HL-60 (cell line): Measurements from ENCODE around the gene ATP1A1.

Source experiments
- DNase-seq, 2 experiments: peaks; one replicate each; pipeline ENCODE4 v3.0.0-alpha.2; 2010 to 2020; ENCODE audit warnings: low read depth in 1 of 2, low spot score in 1 of 2
- H3K27ac ChIP-seq: fragments of 250-450 bp; sonication (Bioruptor Pico); replicated peaks from 2 replicates; pipeline ENCODE4 v1.5.1; 2020; ENCODE audit warnings: mild to moderate bottlenecking, moderate library complexity
- H3K27me3 ChIP-seq: fragments of 250-450 bp; sonication (Bioruptor Pico); 2 replicates; pipeline ENCODE4 v1.5.1; 2021; ENCODE audit warnings: mild to moderate bottlenecking, moderate library complexity; ENCODE audit not compliant: insufficient read depth, poor library complexity, severe bottlenecking
- H3K4me3 ChIP-seq: replicated peaks from 2 replicates; pipeline ENCODE4 v1.5.1; 2011; ENCODE audit warnings: mild to moderate bottlenecking, control low read depth, low read length; ENCODE audit not compliant: insufficient read depth
- CTCF ChIP-seq: IDR thresholded peaks from one replicate; pipeline ENCODE4 v1.5.1; 2011; ENCODE audit warnings: low read length, control low read depth, inconsistent platforms; ENCODE audit not compliant: insufficient read depth
- GABPA ChIP-seq: IDR thresholded peaks from 2 replicates; pipeline ENCODE4 v1.6.1; 2012; ENCODE audit warnings: low read depth
- POLR2AphosphoS5 ChIP-seq: IDR thresholded peaks from 2 replicates; pipeline ENCODE4 v1.6.1; 2012; ENCODE audit warnings: low read depth
- SPI1 ChIP-seq: IDR thresholded peaks from 2 replicates; pipeline ENCODE4 v1.6.1; 2012; ENCODE audit warnings: low read depth, mild to moderate bottlenecking, borderline replicate concordance
- TF ChIP-seq, protein P1 (sequence below): IDR thresholded peaks from 2 replicates; pipeline ENCODE4 v1.6.1; 2012; ENCODE audit warnings: low read depth; ENCODE audit not compliant: insufficient replicate concordance

ATP1A1 gene

DNA sequence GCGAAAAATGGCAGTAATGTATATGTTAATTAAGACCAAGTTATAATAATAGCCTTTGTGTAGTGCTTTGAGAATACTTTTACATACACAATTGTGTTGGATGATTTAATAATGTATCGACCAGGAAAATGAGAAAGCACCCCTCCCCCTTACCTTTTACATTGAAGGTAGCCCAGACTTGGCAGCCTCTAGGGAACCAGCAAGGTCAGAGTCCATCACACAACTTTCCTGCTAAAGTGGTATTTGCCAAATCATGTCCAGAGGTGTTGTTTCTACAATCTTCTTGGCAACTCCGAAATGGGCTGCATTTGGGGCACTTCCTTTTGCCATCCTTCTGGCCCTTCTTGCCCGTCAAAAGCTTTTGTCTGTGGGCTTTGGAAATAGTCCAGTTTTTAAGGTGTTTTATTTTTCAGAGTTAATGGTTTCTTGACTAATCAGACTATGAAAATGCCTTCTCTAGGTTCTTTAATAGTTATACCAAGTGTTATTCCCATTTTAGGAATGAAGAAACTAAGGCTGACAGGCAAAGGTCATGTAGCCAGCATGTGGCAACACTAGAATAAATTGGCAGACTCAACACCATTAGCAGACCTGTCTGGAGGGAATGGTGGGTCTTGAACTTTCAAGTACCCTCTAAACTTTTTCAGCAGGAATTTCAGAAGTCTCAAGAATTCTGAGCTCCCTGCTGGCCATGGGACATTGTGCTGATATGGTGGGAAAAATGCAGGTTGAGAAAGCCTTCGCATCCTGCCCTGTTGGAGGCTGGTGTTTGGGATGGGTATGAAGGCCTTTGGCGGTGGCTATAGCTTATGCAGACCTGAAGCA lies 6.8 kb downstream of the ATP1A1 start:
- no peak overlapping the region for H3K27ac ChIP-seq
- H3K27me3 ChIP-seq: no peaks in the 10 kb centered on the region
- H3K4me3 ChIP-seq: no peak overlapping the region
- DNase-seq: no peak
- TF ChIP-seq SPI1 (no peak), CTCF (no peak)

GRCh38 chr1:116380499-116381242 lies 7.6 kb downstream of the ATP1A1 start:
- no peak overlapping the region for H3K4me3 ChIP-seq
- no peak overlapping the region for H3K27ac ChIP-seq
- H3K27me3 ChIP-seq: no peaks in the 10 kb centered on the region
- DNase-seq: no peak
- TF ChIP-seq GABPA: no peak
- peak; percentile 60 for TF ChIP-seq SPI1

- Histone ChIP-seq H3K27me3 (no peaks in the 10 kb centered on the region), H3K27ac (no peak overlapping the region), H3K4me3 (no peak overlapping the region)
- DNase-seq: no peak
- TF ChIP-seq CTCF: no peak
- TF ChIP-seq, protein P1, sequence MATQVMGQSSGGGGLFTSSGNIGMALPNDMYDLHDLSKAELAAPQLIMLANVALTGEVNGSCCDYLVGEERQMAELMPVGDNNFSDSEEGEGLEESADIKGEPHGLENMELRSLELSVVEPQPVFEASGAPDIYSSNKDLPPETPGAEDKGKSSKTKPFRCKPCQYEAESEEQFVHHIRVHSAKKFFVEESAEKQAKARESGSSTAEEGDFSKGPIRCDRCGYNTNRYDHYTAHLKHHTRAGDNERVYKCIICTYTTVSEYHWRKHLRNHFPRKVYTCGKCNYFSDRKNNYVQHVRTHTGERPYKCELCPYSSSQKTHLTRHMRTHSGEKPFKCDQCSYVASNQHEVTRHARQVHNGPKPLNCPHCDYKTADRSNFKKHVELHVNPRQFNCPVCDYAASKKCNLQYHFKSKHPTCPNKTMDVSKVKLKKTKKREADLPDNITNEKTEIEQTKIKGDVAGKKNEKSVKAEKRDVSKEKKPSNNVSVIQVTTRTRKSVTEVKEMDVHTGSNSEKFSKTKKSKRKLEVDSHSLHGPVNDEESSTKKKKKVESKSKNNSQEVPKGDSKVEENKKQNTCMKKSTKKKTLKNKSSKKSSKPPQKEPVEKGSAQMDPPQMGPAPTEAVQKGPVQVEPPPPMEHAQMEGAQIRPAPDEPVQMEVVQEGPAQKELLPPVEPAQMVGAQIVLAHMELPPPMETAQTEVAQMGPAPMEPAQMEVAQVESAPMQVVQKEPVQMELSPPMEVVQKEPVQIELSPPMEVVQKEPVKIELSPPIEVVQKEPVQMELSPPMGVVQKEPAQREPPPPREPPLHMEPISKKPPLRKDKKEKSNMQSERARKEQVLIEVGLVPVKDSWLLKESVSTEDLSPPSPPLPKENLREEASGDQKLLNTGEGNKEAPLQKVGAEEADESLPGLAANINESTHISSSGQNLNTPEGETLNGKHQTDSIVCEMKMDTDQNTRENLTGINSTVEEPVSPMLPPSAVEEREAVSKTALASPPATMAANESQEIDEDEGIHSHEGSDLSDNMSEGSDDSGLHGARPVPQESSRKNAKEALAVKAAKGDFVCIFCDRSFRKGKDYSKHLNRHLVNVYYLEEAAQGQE: no peak
- TF ChIP-seq GABPA: no peak
- TF ChIP-seq POLR2AphosphoS5: no peak
- no peak for TF ChIP-seq SPI1
These were observed 9.3 kb downstream of the ATP1A1 start for GRCh38 chr1:116382321-116382720.

GRCh38 chr1:116382857-116383483 lies 9.9 kb downstream of the ATP1A1 start:
- Histone ChIP-seq H3K27me3 (no peaks in the 10 kb centered on the region), H3K4me3 (no peak overlapping the region), H3K27ac (no peak overlapping the region)
- TF ChIP-seq GABPA: no peak
- no peak for TF ChIP-seq SPI1
- no peak for TF ChIP-seq CTCF
- TF ChIP-seq, protein P1: no peak
- no peak for TF ChIP-seq POLR2AphosphoS5
- no peak for DNase-seq
